OCI-LY7 (cell line): ENCODE results near the gene CRYBB1. TPM values are rescaled to one million over a fixed set of nuclear protein-coding genes. Genes with fewer than 3 reads are reported as not detected.
A peak's percentile ranks its signal among the peaks of the same experiment; 100 is the strongest.

ENCODE experiments used
- BruUV-seq: library from RNA; stranded (reverse); fragments of 400-500 nt; replicated peaks from 2 replicates; lab custom pipeline; 2021; lab: Mats Ljungman, UMichigan
- CTCF ChIA-PET: fragments of 300-600 bp; sonication (Branson Sonifier 250); formaldehyde crosslinking; loops from one replicate; lab custom pipeline; 2022; ENCODE audit warnings: antibody characterized with exemption; ENCODE audit not compliant: unreplicated experiment; lab: Charles Lee
- POLR2A ChIA-PET: fragments of 300-600 bp; sonication (Branson Sonifier 250); formaldehyde crosslinking; loops from one replicate; lab custom pipeline; 2022; ENCODE audit warnings: antibody characterized with exemption; lab: Charles Lee
- DNase-seq: peaks from one replicate; pipeline ENCODE4 v3.0.0-alpha.2; 2015; ENCODE audit warnings: low spot score
- H2AFZ ChIP-seq: fragments of 200-600 bp; sonication (generic), shearing (Covaris generic); 2 replicates; pipeline ENCODE4 v1.6.1; 2014; ENCODE audit warnings: mild to moderate bottlenecking, antibody characterized with exemption, low read length, moderate library complexity
- H3K27ac ChIP-seq: fragments of 200-600 bp; sonication (generic); 2 replicates; pipeline ENCODE4 v1.5.1; 2014; ENCODE audit warnings: mixed run types, low read depth, mild to moderate bottlenecking, moderate library complexity, low read length, inconsistent platforms; ENCODE audit not compliant: poor library complexity, severe bottlenecking
- H3K36me3 ChIP-seq: fragments of 200-600 bp; sonication (generic); 2 replicates; pipeline ENCODE4 v1.6.1; 2014; ENCODE audit warnings: mild to moderate bottlenecking, antibody characterized with exemption, low read length, moderate library complexity, mixed read lengths; ENCODE audit not compliant: insufficient read depth
- H3K4me1 ChIP-seq: fragments of 200-600 bp; sonication (generic); 2 replicates; pipeline ENCODE4 v1.5.1; 2014; ENCODE audit warnings: mild to moderate bottlenecking, low read length; ENCODE audit not compliant: insufficient read depth, poor library complexity, severe bottlenecking
- H3K4me2 ChIP-seq: fragments of 200-600 bp; sonication (generic); 2 replicates; pipeline ENCODE4 v1.6.1; 2014; ENCODE audit warnings: mild to moderate bottlenecking, low read length
- H3K4me3 ChIP-seq: fragments of 200-600 bp; sonication (generic); 2 replicates; pipeline ENCODE4 v1.5.1; 2014; ENCODE audit warnings: mild to moderate bottlenecking, low read depth, low read length; ENCODE audit not compliant: poor library complexity, severe bottlenecking
- H3K79me2 ChIP-seq: fragments of 200-600 bp; sonication (generic); 2 replicates; pipeline ENCODE4 v1.6.1; 2016; ENCODE audit warnings: low read depth, mild to moderate bottlenecking, low read length, moderate library complexity, mixed read lengths; ENCODE audit not compliant: insufficient read depth
- H3K9me2 ChIP-seq: fragments of 200-600 bp; sonication (generic); 2 replicates; pipeline ENCODE4 v1.6.1; 2016; ENCODE audit warnings: mild to moderate bottlenecking, low read length, mixed read lengths; ENCODE audit not compliant: insufficient read depth
- H3K9me3 ChIP-seq: fragments of 200-600 bp; sonication (generic); 2 replicates; pipeline ENCODE4 v1.6.1; 2014; ENCODE audit warnings: mild to moderate bottlenecking, mixed run types, low read length, mixed read lengths
- H4K20me1 ChIP-seq: fragments of 200-600 bp; sonication (generic); 2 replicates; pipeline ENCODE4 v1.6.1; 2014; ENCODE audit warnings: mild to moderate bottlenecking, antibody characterized with exemption, low read length, moderate library complexity, mixed read lengths; ENCODE audit not compliant: insufficient read depth
- CTCF ChIP-seq: fragments of 200-600 bp; sonication (generic); conservative IDR thresholded peaks from 2 replicates; pipeline ENCODE4 v1.5.1; 2014; ENCODE audit warnings: mild to moderate bottlenecking, antibody characterized with exemption, low read length, moderate library complexity, mixed read lengths
- EZH2phosphoT487 ChIP-seq: fragments of 200-600 bp; sonication (generic); IDR thresholded peaks from 2 replicates; pipeline ENCODE4 v1.6.1; 2018; ENCODE audit warnings: low read depth, borderline replicate concordance, mild to moderate bottlenecking, mixed run types, antibody characterized with exemption, low read length, moderate library complexity, mixed read lengths
- intact Hi-C: fragments of 100-400 bp; cut with micrococcal nuclease; formaldehyde crosslinking; loops from one replicate; pipeline ENCODE4 v1.10.0; 2022; ENCODE audit not compliant: unreplicated experiment
- total RNA-seq, 2 experiments: library from RNA; depleted of rRNA in 1 of 2; stranded (reverse); fragments of >200 nt in 1 of 2; shearing (Covaris generic) in 1 of 2; gene quantifications; 2 replicates each; pipeline ENCODE4 v1.2.3, GENCODE V29; 2014 to 2022

CRYBB1 gene
- total RNA-seq, 2 experiments from 2014 or later = 0.35 TPM; not detected in 1

- Histone ChIP-seq H4K20me1 (no peaks in the 10 kb centered on the region), H3K27ac (peak overlapping the region; percentile 40), H3K79me2 (no peaks in the 10 kb centered on the region), H3K4me1 (peaks cover 56% of the 10 kb centered on the region), H3K9me3 (no peaks in the 10 kb centered on the region), H3K4me2 (peak overlapping the region; percentile 57), H3K9me2 (no peaks in the 10 kb centered on the region), H3K4me3 (peak overlapping the region; percentile 12), H2AFZ (peak overlapping the region; percentile 90), H3K36me3 (no peaks in the 10 kb centered on the region)
- no TSS peak for BruUV-seq
- ChIA-PET CTCF (interaction anchor here (0.6 to 0.9 kb wide), 3 partner anchors 30 to 161 kb away, joined by 3 to 4 read pairs (median 3); no protein-coding TSS in a partner anchor), POLR2A (interaction anchor here (0.7 to 2.3 kb wide), 10 partner anchors 9 to 163 kb away, joined by 3 to 8 read pairs (median 4); partner anchors contain the start of gene CRYBB1)
- peak; percentile 74 for TF ChIP-seq CTCF
- no peak for TF ChIP-seq EZH2phosphoT487
- intact Hi-C loops = no loop called here
- peak; percentile 86 for DNase-seq
Measured at GRCh38 chr22:26642465-26643417, 24.9 kb upstream of the CRYBB1 start.

GRCh38 chr22:26636296-26636695 lies 18.5 kb upstream of the CRYBB1 start:
- no peak overlapping the region for H2AFZ ChIP-seq
- H3K4me2 ChIP-seq = no peak overlapping the region
- H3K9me2 ChIP-seq = no peaks in the 10 kb centered on the region
- H3K79me2 ChIP-seq = no peaks in the 10 kb centered on the region
- CTCF ChIA-PET = no interaction called here
- H3K9me3 ChIP-seq = no peaks in the 10 kb centered on the region
- H3K27ac ChIP-seq = no peak overlapping the region
- no peaks in the 10 kb centered on the region for H4K20me1 ChIP-seq
- intact Hi-C loops = no loop called here
- no TSS peak for BruUV-seq
- H3K36me3 ChIP-seq = no peaks in the 10 kb centered on the region
- POLR2A ChIA-PET = no interaction called here
- TF ChIP-seq CTCF = no peak
- TF ChIP-seq EZH2phosphoT487 = no peak
- no peaks in the 10 kb centered on the region for H3K4me1 ChIP-seq
- H3K4me3 ChIP-seq = no peak overlapping the region
- no peak for DNase-seq
